KMS-11 (cell line): ENCODE results near the gene FOXO6.

ENCODE experiments used
- H2AFZ ChIP-seq: fragments of 200-600 bp; sonication (generic); 2 replicates; pipeline ENCODE4 v1.6.1; 2016; ENCODE audit warnings: antibody characterized with exemption, mixed run types, low read depth
- H3K27ac ChIP-seq: fragments of 200-600 bp; sonication (generic); 2 replicates; pipeline ENCODE4 v1.6.1; 2016; ENCODE audit warnings: mild to moderate bottlenecking, mixed run types
- H3K27me3 ChIP-seq: fragments of 200-600 bp; sonication (generic); 2 replicates; pipeline ENCODE4 v1.6.1; 2017; ENCODE audit warnings: mild to moderate bottlenecking, low read depth, mixed run types, moderate library complexity; ENCODE audit not compliant: insufficient read depth
- H3K36me3 ChIP-seq: fragments of 200-600 bp; sonication (generic); 2 replicates; pipeline ENCODE4 v1.6.1; 2017; ENCODE audit warnings: mild to moderate bottlenecking, mixed run types; ENCODE audit not compliant: insufficient read depth
- H3K4me1 ChIP-seq: fragments of 200-600 bp; sonication (generic); 2 replicates; pipeline ENCODE4 v1.6.1; 2016; ENCODE audit warnings: mild to moderate bottlenecking, low read depth, mixed run types; ENCODE audit not compliant: poor library complexity, severe bottlenecking
- H3K4me2 ChIP-seq: fragments of 200-600 bp; sonication (generic); 2 replicates; pipeline ENCODE4 v1.7.0; 2016; ENCODE audit warnings: mild to moderate bottlenecking, mixed run types
- H3K4me3 ChIP-seq: fragments of 200-600 bp; sonication (generic); IDR thresholded peaks from 2 replicates; pipeline ENCODE4 v1.6.1; 2017; ENCODE audit warnings: low read depth, low read length, mixed read lengths; ENCODE audit not compliant: insufficient read depth
- H3K79me2 ChIP-seq: fragments of 200-600 bp; sonication (generic); 2 replicates; pipeline ENCODE4 v1.6.1; 2016; ENCODE audit warnings: low read depth, mixed run types; ENCODE audit not compliant: insufficient read depth
- H3K9ac ChIP-seq: fragments of 200-600 bp; sonication (generic); 2 replicates; pipeline ENCODE4 v1.6.1; 2016; ENCODE audit warnings: mild to moderate bottlenecking, mixed run types
- H4K20me1 ChIP-seq: fragments of 200-600 bp; sonication (generic); 2 replicates; pipeline ENCODE4 v1.6.1; 2016; ENCODE audit warnings: mild to moderate bottlenecking, mixed run types; ENCODE audit not compliant: insufficient read depth
- CTCF ChIP-seq: fragments of 200-600 bp; sonication (generic); conservative IDR thresholded peaks from 2 replicates; pipeline ENCODE4 v1.6.1; 2017; ENCODE audit warnings: low read depth, mild to moderate bottlenecking, antibody characterized with exemption, low read length, moderate library complexity, mixed read lengths

FOXO6 gene

GRCh38 chr1:41394959-41395956 is 34.0 kb downstream of the FOXO6 start:
- H3K27ac ChIP-seq: no peak overlapping the region
- H2AFZ ChIP-seq: no peak overlapping the region
- H3K79me2 ChIP-seq: no peaks in the 10 kb centered on the region
- no peak for TF ChIP-seq CTCF
- H3K4me1 ChIP-seq: no peaks in the 10 kb centered on the region
- no peak overlapping the region for H3K4me2 ChIP-seq
- no peaks in the 10 kb centered on the region for H3K27me3 ChIP-seq
- no peak overlapping the region for H3K9ac ChIP-seq
- H3K36me3 ChIP-seq: no peaks in the 10 kb centered on the region
- H3K4me3 ChIP-seq: no peak overlapping the region
- H4K20me1 ChIP-seq: no peaks in the 10 kb centered on the region

DNA sequence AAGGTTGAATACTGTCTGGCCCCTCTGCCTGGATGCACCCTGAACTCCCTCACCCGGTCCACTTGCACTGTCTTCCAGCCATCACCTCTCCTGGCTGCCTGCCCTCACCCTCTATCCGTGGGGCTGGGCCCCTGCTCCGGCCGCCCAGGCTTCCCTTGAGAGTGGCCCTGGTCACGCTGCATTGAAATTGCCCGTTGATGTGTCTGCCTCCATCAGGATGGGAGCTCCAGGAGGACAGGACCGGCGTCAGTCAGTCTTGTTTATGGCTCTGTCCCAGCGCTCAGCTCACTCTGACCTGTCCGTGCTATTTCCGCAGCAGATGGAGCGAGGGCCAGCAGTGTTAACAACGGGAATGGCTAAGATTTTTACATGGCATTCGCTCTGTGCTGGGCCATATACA is 34.9 kb downstream of the FOXO6 start:
- Histone ChIP-seq H2AFZ (no peak overlapping the region), H3K36me3 (no peaks in the 10 kb centered on the region), H3K27me3 (no peaks in the 10 kb centered on the region), H3K27ac (no peak overlapping the region), H3K4me1 (no peaks in the 10 kb centered on the region), H3K4me3 (no peak overlapping the region), H3K79me2 (no peaks in the 10 kb centered on the region), H4K20me1 (no peaks in the 10 kb centered on the region), H3K4me2 (no peak overlapping the region), H3K9ac (no peak overlapping the region)
- no peak for TF ChIP-seq CTCF

- no peak for TF ChIP-seq CTCF
- H3K9ac ChIP-seq: no peak overlapping the region
- no peaks in the 10 kb centered on the region for H3K27me3 ChIP-seq
- no peaks in the 10 kb centered on the region for H4K20me1 ChIP-seq
- no peaks in the 10 kb centered on the region for H3K36me3 ChIP-seq
- H3K27ac ChIP-seq: no peak overlapping the region
- H3K79me2 ChIP-seq: no peaks in the 10 kb centered on the region
- no peak overlapping the region for H3K4me3 ChIP-seq
- H2AFZ ChIP-seq: no peak overlapping the region
- H3K4me2 ChIP-seq: no peak overlapping the region
- no peaks in the 10 kb centered on the region for H3K4me1 ChIP-seq
Observed at GRCh38 chr1:41397020-41397419, 35.8 kb downstream of the FOXO6 start.

GRCh38 chr1:41397753-41398330 is 36.6 kb downstream of the FOXO6 start:
- no peaks in the 10 kb centered on the region for H4K20me1 ChIP-seq
- no peak overlapping the region for H2AFZ ChIP-seq
- no peak overlapping the region for H3K27ac ChIP-seq
- TF ChIP-seq CTCF: no peak
- H3K36me3 ChIP-seq: no peaks in the 10 kb centered on the region
- no peak overlapping the region for H3K9ac ChIP-seq
- no peak overlapping the region for H3K4me3 ChIP-seq
- H3K4me1 ChIP-seq: no peaks in the 10 kb centered on the region
- H3K4me2 ChIP-seq: no peak overlapping the region
- no peaks in the 10 kb centered on the region for H3K27me3 ChIP-seq
- no peaks in the 10 kb centered on the region for H3K79me2 ChIP-seq
